HEK293 (cell line): ENCODE measurements around the gene IPO5.

Experiments used
- CTCF ChIA-PET: fragments of 350-600 bp; formaldehyde crosslinking; extraction: SDS; loops from one replicate; lab custom pipeline; 2021; ENCODE audit warnings: antibody characterized with exemption; lab: Yijun Ruan, JAX
- POLR2A ChIA-PET: fragments of 300-600 bp; formaldehyde crosslinking; extraction: SDS; loops from one replicate; lab custom pipeline; 2020; ENCODE audit warnings: antibody characterized with exemption, inconsistent platforms; lab: Yijun Ruan, JAX
- H3K27ac ChIP-seq: fragments of 200-500 bp; sonication (Bioruptor generic); 2 replicates; pipeline ENCODE4 v1.5.1; 2014; ENCODE audit warnings: low read depth, low read length, control low read depth, inconsistent platforms; ENCODE audit errors: extremely low read depth
- H3K36me3 ChIP-seq, 2 experiments: fragments of 200-500 bp in 1 of 2; sonication (Bioruptor generic) in 1 of 2; 1 replicate in 1 of 2; 2 replicates in 1 of 2; pipeline ENCODE4 v1.5.1; 2014 to 2017; ENCODE audit warnings: inconsistent platforms in 2 of 2, low read length in 2 of 2; ENCODE audit not compliant: control insufficient read depth in 2 of 2, insufficient read depth in 1 of 2
- H3K4me1 ChIP-seq: fragments of 200-500 bp; sonication (Bioruptor generic); 2 replicates; pipeline ENCODE4 v1.5.1; 2014; ENCODE audit warnings: mild to moderate bottlenecking, low read length, inconsistent platforms; ENCODE audit not compliant: control insufficient read depth, insufficient read depth
- H3K4me3 ChIP-seq: 2 replicates; pipeline ENCODE4 v1.5.1; 2011; ENCODE audit warnings: low read depth, mild to moderate bottlenecking, control low read depth, low read length, moderate library complexity
- H3K9me3 ChIP-seq: fragments of 200-500 bp; sonication (Bioruptor generic); 2 replicates; pipeline ENCODE4 v1.5.1; 2014; ENCODE audit warnings: low read depth, low read length, inconsistent platforms; ENCODE audit not compliant: control insufficient read depth, insufficient read depth
- IKZF3 ChIP-seq: fragments of 450-650 bp; IDR thresholded peaks from 2 replicates; pipeline ENCODE4 v1.5.0; 2018; ENCODE audit warnings: missing biosample characterization, mild to moderate bottlenecking, missing genetic modification characterization, moderate library complexity
- INSM2 ChIP-seq: fragments of 450-650 bp; formaldehyde crosslinking; IDR thresholded peaks from 2 replicates; pipeline ENCODE4 v1.5.1; 2016; ENCODE audit warnings: missing biosample characterization, missing genetic modification characterization
- PRDM6 ChIP-seq: fragments of 450-650 bp; formaldehyde crosslinking; IDR thresholded peaks from 2 replicates; pipeline ENCODE4 v1.5.1; 2017; ENCODE audit warnings: missing biosample characterization, missing genetic modification characterization
- REPIN1 ChIP-seq: fragments of 450-650 bp; formaldehyde crosslinking; IDR thresholded peaks from 2 replicates; pipeline ENCODE4 v1.5.1; 2017; ENCODE audit warnings: missing biosample characterization, missing genetic modification characterization, low read depth
- TRIM28 ChIP-seq: IDR thresholded peaks from 2 replicates; pipeline ENCODE4 v1.6.1; 2011; ENCODE audit warnings: low read length, control low read depth, borderline replicate concordance
- WT1 ChIP-seq: fragments of 450-650 bp; formaldehyde crosslinking; IDR thresholded peaks from 2 replicates; pipeline ENCODE4 v1.5.1; 2016; ENCODE audit warnings: missing biosample characterization, missing genetic modification characterization
- ZBTB49 ChIP-seq: fragments of 450-650 bp; formaldehyde crosslinking; IDR thresholded peaks from 2 replicates; pipeline ENCODE4 v1.5.1; 2016; ENCODE audit warnings: missing biosample characterization, missing genetic modification characterization, low read depth
- ZBTB7A ChIP-seq: fragments of 450-650 bp; formaldehyde crosslinking; IDR thresholded peaks from 2 replicates; pipeline ENCODE4 v1.5.1; 2016; ENCODE audit warnings: low read depth, missing biosample characterization, missing genetic modification characterization
- ZFP3 ChIP-seq: fragments of 450-650 bp; formaldehyde crosslinking; IDR thresholded peaks from 2 replicates; pipeline ENCODE4 v1.5.1; 2016; ENCODE audit warnings: low read depth, missing biosample characterization, missing genetic modification characterization
- ZNF121 ChIP-seq: fragments of 450-650 bp; formaldehyde crosslinking; IDR thresholded peaks from 2 replicates; pipeline ENCODE4 v1.5.1; 2016; ENCODE audit warnings: missing biosample characterization, missing genetic modification characterization
- ZNF175 ChIP-seq: fragments of 450-650 bp; formaldehyde crosslinking; IDR thresholded peaks from 2 replicates; pipeline ENCODE4 v1.5.1; 2016; ENCODE audit warnings: missing biosample characterization, missing genetic modification characterization
- ZNF202 ChIP-seq: fragments of 450-650 bp; formaldehyde crosslinking; IDR thresholded peaks from 2 replicates; pipeline ENCODE4 v1.5.1; 2016; ENCODE audit warnings: missing biosample characterization, missing genetic modification characterization, borderline replicate concordance
- ZNF350 ChIP-seq: fragments of 450-650 bp; formaldehyde crosslinking; IDR thresholded peaks from 2 replicates; pipeline ENCODE4 v1.5.0; 2017; ENCODE audit warnings: missing biosample characterization, mild to moderate bottlenecking, missing genetic modification characterization
- ZNF366 ChIP-seq: fragments of 450-650 bp; formaldehyde crosslinking; conservative IDR thresholded peaks from 2 replicates; pipeline ENCODE4 v1.5.1; 2016; ENCODE audit warnings: missing biosample characterization, missing genetic modification characterization
- ZNF518A ChIP-seq: fragments of 450-650 bp; formaldehyde crosslinking; conservative IDR thresholded peaks from 2 replicates; pipeline ENCODE4 v1.5.1; 2016; ENCODE audit warnings: low read depth, missing biosample characterization, missing genetic modification characterization
- ZNF549 ChIP-seq: fragments of 450-650 bp; IDR thresholded peaks from 2 replicates; pipeline ENCODE4 v1.5.1; 2018; ENCODE audit warnings: missing biosample characterization, missing genetic modification characterization, mild to moderate bottlenecking, inconsistent platforms, moderate library complexity
- ZNF600 ChIP-seq: fragments of 450-650 bp; formaldehyde crosslinking; IDR thresholded peaks from 2 replicates; pipeline ENCODE4 v1.5.1; 2016; ENCODE audit warnings: missing biosample characterization, missing genetic modification characterization
- ZNF660 ChIP-seq: fragments of 450-650 bp; IDR thresholded peaks from 2 replicates; pipeline ENCODE4 v1.5.1; 2018; ENCODE audit warnings: missing biosample characterization, mild to moderate bottlenecking, missing genetic modification characterization
- ZSCAN18 ChIP-seq: fragments of 450-650 bp; formaldehyde crosslinking; IDR thresholded peaks from 2 replicates; pipeline ENCODE4 v1.5.1; 2016; ENCODE audit warnings: missing biosample characterization, missing genetic modification characterization

Gene IPO5

GRCh38 chr13:97967948-97968347 lies 14.5 kb downstream of the IPO5 start:
- POLR2A ChIA-PET: no interaction called here
- Histone ChIP-seq H3K4me1 (no peaks in the 10 kb centered on the region), H3K36me3 (no peaks in the 10 kb centered on the region; a peak in 1 of 3 replicates), H3K27ac (no peak overlapping the region), H3K4me3 (no peak overlapping the region), H3K9me3 (no peaks in the 10 kb centered on the region)
- TF ChIP-seq WT1: peak; percentile 59
- TF ChIP-seq INSM2 (tag by site-specific recombination): no peak
- peak; percentile 61 for TF ChIP-seq PRDM6 (tag by site-specific recombination)
- CTCF ChIA-PET: interaction anchor here (1.9 kb wide), 1 partner anchor 111 kb away, joined by 5 read pairs; no protein-coding TSS in a partner anchor

GRCh38 chr13:97971519-97971918 lies 18.0 kb downstream of the IPO5 start:
- CTCF ChIA-PET: no interaction called here
- Histone ChIP-seq H3K9me3 (no peaks in the 10 kb centered on the region), H3K4me1 (no peaks in the 10 kb centered on the region), H3K4me3 (no peak overlapping the region), H3K36me3 (no peaks in the 10 kb centered on the region), H3K27ac (no peak overlapping the region)
- POLR2A ChIA-PET: no interaction called here
- TF ChIP-seq ZSCAN18 (tag by site-specific recombination) (no peak), IKZF3 (tag by site-specific recombination) (no peak), REPIN1 (tag by site-specific recombination) (no peak), ZNF175 (tag by site-specific recombination) (no peak), ZNF366 (tag by site-specific recombination) (no peak), ZBTB7A (no peak), ZNF121 (tag by site-specific recombination) (peak; percentile 80; the same call in 1 of the 2 replicates)

GRCh38 chr13:97974773-97975172 lies 21.3 kb downstream of the IPO5 start:
- CTCF ChIA-PET: no interaction called here
- no peak for TF ChIP-seq ZFP3
- TF ChIP-seq ZNF660 (tag by site-specific recombination): no peak
- TF ChIP-seq TRIM28: no peak
- TF ChIP-seq ZNF600 (tag by site-specific recombination): no peak
- TF ChIP-seq ZNF518A (tag by site-specific recombination): no peak
- no peak for TF ChIP-seq ZNF202 (tag by site-specific recombination)
- no peak for TF ChIP-seq ZNF549 (tag by site-specific recombination)
- no peak for TF ChIP-seq ZNF350 (tag by site-specific recombination)
- no peak for TF ChIP-seq ZBTB49 (tag by site-specific recombination)

More at GRCh38 chr13:97974773-97975172, 21.3 kb downstream of the IPO5 start:
- Histone ChIP-seq H3K27ac (no peak overlapping the region), H3K9me3 (no peaks in the 10 kb centered on the region), H3K36me3 (peaks cover 0 to under 1% of the 10 kb centered on the region in 2 experiments; a peak in 1 of 3 replicates), H3K4me1 (no peaks in the 10 kb centered on the region; the same call in 1 of the 2 replicates), H3K4me3 (no peak overlapping the region)
- POLR2A ChIA-PET: no interaction called here
